Measurements from ENCODE around the gene CHST11.

The CHST11 gene

DNA sequence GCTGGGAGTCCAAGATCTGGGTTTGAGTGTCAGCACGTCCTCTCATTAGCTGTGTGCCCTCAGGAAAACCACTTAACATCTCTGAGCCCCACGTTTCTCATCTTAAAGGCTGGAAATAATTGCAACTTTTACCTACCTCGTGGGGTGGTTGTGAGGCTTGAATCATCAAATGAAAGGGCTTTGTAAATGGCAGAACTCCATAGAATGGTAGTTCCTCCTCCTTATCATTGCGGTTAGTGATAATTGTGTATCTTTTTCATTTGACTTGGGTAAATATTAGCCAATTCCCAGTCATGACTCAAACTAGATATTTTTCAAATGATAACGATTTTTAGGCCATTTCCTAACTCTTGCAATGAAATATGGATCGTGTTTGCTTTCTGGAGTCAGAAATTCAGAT lies 205.5 kb downstream of the CHST11 start:
- DNase-seq: no peak

DNA sequence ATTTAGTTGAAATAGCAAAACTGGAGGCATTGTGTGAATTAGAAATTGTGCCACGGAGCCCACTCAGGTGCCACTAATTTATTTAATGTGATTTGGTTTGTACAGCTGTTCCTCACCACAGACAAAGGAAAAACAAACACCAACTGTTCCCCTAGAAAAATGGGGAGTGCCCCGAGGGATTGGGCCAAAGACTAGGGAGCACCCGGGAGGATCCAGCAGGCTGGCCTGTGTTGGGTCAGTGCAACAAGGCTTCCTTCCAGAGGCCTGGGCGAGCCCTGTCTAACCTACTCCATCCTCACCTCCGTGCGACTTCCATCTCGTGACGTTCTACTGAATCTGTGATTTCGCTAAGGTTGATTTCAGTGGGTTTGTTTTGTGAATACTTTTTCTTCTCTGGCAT lies 206.2 kb downstream of the CHST11 start:
- no peak for DNase-seq

DNA sequence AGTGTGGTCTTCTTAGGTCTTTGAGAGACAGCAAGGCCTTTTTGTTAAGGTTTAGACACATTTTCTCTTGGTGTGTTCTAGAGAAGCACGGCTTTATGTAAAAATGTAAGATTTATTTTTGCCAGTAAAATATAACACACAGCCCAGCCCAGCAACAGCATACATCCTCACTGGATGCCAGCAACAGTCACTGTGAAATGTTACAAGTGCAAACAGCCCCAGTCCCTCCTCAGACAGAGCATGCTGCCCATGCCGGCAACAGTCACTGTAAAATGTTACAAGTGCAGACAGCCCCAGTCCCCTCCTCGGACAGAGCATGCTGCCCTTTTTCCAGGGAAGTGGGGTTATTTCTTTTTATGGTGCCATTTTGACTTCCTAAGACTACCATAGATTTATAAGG lies 207.6 kb downstream of the CHST11 start:
- DNase-seq: no peak

DNA sequence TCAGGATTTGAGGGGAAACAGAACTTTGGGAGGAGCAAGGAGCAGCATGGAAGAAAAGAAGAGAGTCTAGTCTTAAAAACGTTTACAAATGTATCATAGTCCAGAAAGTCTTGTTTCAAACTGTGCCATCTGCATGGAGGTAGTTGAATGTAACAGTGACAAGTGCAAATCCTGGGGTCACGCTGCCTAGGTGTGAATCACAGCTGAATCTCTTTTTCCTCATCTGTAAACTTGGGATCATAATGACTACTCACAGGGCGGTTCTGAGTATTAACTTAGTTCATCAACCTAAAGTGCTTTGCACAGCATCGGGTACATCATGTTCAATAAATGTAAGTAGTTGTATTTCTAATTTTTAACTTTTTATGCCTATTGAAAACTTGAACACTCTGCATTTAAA lies 208.5 kb downstream of the CHST11 start:
- no peak for DNase-seq

DNA sequence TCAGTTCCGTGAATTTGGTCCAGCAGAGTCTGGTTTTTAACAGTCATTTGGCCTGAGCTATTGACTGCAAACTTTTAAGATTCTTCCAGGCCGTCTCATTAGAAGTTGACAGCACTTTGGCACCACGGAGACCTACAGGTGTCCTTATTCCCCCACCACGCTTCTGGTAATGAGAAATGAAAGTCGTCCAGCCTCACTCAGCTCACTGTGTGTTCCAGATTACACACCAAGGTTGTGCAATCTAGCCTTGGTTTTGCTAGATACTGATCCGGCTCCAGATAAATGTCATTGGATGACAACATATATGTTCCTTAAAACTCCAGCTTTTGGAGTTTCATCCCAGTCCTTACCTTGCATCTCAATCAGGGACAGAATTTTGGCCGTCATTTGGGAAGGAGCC lies 210.4 kb downstream of the CHST11 start:
- peak; percentile 41 for DNase-seq

DNA sequence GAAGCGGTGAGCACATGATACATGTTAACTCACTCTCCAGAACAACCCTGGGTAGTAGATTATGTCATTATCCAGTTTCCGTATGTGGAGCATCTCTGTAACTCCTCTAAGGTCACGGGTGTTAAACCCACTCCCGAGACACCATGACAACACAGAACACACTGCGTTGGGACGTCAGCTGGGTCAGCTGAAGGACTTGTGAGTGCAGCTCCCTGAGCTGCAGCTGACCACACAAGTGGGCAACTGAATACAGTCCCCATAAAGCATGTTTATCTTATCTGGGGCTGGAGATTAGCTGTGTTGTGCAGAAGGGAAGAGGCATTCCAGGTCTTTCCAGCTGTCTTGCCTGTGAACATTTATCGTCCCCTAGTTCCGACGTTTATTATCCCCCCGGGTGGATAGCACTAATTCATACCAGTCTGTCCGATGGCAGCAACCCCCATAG lies 211.5 kb downstream of the CHST11 start:
- DNase-seq: peak; percentile 20

DNA sequence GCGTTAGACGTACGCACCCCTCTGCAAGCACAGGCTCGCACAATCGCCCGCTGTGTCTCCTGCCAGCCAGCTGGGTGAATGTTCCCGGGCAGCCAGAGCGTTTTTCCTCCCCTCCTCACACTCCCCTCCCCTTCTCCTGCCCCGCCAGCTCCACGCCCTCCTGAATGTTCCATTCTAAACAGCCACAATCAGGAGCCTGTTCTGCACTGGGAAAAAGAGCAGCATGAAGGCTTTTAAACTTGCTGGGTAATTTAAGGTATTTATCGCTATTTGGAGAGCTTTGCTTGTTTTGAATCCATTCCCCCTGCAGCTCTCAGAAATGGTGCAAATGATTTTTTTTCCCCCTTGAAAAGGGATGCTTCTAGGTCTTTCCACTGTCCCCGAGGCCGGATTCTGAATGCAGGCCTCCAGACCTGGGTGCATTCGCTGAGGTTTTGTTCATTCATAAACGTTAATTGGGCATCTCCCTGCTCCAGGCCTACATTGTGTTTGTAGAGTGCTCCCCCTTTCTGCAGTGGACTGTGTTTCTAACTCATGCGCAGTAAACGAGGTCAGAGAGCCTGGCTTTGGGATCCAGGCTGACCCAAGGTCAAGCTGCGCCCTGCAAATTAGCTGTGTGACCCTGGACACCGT lies 212.5 kb downstream of the CHST11 start:
- DNase-seq: no peak

DNA sequence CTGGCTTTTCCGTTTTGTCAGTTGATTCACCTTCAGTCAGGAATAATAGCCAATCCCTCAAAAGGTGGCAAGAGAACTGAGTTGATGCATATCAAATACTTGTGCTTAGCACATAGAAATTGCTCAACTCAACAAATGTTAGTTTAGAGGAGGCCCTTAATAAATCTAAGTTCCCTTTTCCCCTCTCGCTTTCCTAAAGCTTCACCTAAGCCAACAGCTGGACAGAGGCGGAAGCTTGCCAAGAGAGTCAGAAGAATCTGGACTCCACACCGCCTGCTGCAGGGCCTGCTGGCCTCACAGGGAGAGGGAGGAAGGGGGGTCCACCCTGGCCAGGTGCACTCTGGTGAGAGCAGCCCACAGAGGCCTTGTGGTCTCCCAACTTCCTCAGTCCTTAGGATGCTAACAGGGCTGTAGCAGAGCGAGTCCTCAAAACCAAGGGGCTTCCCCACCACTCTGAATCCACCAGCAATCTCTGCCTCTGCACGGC lies 213.1 kb downstream of the CHST11 start:
- peak; percentile 68 for DNase-seq

DNA sequence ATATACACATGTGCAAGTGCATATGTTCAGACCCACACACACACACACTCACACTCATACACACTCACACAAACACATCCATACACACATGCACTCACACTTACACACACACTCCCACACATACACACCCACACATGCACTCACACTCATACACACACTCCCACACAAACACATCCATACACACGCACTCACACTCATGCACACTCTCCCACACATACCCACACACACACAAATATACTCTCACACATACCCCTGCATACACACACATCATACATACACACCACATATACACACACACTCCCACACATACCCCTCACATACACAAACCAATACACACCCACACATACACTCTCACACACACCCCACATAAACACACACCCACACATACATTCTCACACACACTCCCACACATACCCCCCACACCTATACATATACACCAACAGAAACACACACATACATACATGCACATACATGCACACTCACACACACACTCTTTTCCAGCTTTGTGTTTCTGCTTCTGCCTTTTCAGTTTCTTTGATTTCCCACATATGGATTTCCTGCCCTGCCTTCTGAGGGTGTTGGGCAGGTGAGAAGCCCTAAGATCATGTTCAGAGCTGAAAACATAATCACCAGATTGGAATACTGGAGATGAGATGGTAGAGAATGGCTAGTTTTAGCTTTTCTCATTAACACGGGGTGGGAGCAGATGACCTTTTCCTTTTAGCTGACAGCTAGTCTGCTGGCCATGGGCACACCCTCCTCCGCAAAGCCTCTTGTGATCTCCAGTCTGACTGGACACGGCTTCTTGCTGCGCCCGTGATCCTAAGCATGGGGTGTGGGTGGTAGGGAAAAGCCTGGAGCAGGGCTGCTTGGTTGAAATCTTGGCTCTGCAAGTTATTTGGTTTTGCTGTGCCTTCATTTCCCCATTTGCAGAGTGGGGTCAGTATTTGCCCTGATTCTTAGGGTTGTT lies 214.0 kb downstream of the CHST11 start:
- DNase-seq: no peak

DNA sequence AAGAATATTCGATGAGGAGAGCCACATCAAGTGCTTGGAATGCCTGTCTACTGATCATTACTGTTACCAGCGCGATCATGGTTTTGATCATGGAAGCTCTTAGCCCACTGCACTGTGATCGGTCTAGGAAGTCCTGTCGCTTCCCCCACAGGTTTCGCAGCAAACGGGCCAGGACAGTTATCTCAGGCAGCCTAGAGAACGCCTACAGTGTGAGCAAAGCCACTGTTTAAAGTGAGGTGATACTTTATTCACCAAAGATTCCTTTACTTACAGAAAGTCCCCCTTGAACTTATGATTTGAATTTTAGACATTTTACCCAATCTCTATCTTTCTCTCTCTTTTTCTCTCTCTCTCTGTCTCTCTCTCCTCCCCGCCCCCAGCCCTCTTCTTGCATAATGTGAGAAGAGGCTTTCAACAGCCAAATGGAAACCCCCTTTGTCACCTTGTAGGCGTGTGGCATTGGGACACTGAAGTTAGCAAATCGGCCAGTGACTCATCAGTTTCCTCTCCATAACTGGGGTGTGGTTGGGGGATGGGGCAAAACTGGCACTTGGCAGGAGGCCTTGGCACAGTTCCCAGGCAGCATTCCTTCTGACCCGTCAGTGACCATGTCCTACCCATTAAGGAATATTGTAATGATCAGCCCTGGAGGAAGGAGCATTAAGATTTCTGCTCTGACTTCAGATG lies 214.8 kb downstream of the CHST11 start:
- peak; percentile 85 for DNase-seq

DNA sequence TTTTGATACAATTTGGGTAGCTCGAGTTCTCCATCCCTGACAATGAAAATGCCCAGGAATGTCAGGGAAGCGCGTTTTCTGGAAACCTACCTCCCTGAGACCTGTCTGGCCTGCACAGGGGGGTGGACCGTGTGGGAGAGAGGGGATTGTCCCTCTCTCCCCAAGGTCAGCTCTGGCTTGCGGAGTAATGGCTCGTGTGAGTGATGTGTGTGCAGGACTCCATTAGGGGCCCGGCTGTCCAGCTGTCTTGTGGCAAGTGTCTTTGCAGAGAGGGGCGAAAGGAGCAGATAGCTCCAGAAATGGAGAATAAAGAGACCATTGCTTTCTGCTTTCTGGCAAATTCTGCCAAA lies 215.3 kb downstream of the CHST11 start:
- no peak for DNase-seq

DNA sequence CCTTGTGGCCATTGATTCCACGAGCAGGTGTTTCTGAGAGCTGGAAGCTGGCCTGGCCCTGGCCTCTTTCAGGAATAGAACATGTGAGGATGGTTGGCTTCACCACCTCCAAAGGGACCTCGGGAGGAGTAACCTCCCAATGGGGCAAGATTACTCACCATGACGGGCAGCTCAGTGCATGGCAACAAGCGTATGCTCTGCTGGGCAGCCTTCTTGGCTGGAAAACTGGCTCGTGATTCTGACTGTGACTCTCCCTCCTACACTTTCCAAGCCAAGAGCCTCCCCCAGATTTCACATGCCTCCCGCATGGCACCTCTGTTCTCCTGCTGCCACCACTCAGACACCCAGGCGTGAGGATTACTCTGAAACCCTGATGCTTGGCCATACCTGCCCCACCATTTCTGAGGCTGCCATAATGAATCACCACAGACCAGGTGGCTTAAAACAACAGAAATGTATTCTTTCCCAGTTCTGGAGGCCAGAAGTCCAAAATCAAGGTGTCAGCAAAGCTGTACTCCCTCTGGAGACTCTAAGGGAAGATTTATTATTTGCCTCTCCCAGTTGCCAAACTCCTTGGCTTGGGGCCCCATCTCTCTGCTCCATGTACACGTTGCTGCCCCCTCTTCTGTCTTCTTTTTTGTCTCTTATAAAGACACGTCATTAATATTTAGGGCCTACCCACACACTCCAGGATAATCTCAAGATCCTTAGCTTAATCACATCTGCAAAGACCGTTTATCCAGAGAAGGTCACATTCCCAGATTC lies 215.9 kb downstream of the CHST11 start:
- DNase-seq: no peak

DNA sequence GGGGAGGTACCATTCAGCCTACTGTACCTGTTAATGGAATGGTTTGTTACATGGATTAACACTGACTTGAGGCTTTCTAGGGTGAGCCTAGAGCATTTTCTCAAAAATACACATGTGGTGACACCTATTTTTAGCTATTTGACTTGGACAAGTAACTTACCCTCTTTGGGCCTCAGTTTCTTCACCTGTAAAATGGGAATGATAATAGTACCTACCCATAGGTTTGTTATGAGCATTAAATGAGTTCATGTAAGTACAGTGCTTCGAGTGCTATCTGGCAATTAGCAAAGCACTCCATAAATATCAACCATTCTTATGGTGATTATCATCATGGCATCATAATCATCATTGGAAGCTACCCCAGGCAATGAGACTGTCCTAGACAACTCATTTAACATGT lies 216.5 kb downstream of the CHST11 start:
- no peak for DNase-seq

DNA sequence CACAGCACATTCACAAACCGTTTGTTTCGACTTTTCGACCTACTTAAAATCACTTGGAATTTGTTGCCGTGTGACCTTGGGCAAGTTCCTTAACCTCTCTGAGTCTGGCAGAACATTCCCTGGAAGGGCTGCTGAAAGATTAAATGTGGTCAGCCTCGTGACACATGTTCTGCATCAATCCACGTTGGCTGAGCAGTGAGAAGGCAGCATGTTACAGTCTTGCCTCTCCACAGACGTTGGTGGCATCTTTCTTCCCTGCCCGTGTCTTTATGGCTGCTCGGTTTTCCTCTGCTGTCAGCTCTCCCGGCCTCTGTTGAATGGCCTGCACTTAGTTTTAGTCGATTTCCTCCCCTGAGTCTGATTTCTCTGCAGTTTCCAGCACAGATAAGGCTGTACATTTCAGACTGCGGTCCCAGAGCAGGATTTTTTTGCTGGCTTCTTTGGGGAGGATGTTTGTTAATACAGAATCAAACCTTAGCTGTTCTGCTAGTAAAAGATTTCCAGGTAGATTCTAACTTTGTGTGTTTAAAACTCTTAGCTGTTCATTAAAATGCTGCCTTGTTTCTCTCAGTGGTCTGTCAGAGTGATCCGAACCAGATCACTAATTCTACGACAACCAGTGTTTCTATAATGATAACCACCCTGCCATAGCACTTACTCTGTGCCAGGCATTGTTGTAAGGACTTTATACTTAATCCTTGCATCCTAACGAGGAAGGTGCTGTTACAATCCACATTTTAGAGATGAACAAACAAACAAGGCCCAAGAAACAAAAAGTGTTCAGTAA lies 217.1 kb downstream of the CHST11 start:
- peak; percentile 31 for DNase-seq

DNA sequence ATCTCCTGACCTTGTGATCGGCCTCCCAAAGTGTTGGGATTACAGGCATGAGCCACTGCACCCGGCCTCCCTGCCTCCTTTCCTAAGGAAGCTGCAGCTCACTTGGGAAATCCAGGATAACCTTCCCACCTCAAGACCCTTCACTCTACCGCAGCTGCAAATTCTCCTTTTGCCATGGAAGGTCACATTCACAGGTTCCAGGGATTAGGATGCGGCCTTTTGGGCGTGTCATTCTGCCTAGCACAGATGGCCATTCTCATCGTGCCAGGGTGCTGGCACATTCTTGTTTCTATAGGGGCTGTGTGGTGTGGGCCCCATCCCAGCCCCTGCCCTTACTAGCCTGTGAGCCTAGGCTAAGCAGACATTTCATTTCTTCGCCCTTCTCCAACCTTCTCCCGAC lies 219.9 kb downstream of the CHST11 start:
- no peak for DNase-seq

DNA sequence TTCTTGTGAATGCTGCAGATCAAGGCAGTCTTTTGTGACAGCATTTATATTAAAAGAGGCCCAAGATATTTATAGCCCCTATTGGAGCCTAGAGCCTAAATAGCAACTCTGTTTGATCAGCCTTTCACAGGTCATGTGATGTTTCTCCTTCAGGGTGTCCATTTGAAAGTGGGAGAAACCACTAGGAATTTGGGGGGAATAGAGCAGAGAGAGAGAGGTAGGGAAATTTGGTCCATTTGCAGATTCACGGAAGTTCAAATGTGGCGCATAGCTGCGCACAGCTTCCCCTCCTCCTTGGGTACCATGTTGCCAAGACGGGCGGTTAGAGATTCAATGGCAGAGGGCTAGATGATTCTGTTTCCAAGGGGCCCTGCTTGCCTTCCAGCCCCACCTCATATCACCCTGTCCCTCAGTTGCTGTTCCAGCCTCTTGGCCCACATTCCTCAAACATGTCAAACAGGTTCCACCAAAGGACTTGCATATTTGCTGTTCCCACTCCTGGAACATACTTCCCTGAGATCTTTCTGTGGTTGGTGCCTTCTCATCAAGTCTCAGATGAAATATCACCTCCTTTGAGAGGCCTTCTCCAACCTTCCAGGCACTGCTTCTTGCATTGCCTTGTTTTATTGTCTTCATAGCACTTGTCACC lies 220.8 kb downstream of the CHST11 start:
- no peak for DNase-seq

DNA sequence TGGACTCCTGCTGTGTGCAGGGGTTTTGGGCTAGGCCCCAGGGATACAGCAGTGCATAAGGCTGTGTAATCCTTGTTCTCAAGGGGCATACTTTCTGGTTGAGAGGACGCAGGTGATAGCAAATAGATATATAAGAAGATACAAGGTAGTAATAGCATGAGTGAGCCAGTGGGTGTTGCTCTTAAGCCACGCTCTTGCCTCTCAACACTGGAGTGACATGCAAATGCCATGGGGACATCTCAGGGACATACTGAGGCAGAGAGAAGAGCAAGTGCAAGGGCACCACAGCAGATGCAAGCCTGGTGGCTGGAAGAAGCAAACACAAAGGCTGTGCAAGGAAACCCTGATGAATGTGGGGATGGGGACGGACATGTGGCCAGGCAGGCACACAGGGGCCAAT lies 223.3 kb downstream of the CHST11 start:
- no peak for DNase-seq

DNA sequence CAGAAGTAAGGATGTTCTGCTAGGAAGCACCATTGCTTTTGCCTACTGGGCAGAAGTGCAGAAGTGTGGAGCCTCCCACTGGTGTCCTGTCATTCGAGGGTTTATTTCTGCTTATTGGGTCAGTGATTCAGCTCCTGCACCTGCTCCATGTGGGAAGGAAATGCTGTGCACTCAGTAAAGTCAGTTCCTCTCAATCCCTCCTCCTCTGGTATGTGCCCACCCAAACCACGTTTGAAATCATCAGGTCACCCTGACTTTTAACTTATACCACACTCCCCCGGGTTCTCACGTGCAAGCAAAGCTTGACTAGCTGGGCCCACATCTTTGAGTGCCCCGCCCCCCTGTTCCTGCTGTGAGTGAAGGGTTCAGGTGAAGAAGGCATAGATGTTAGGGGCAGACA lies 223.7 kb downstream of the CHST11 start:
- DNase-seq: no peak

DNA sequence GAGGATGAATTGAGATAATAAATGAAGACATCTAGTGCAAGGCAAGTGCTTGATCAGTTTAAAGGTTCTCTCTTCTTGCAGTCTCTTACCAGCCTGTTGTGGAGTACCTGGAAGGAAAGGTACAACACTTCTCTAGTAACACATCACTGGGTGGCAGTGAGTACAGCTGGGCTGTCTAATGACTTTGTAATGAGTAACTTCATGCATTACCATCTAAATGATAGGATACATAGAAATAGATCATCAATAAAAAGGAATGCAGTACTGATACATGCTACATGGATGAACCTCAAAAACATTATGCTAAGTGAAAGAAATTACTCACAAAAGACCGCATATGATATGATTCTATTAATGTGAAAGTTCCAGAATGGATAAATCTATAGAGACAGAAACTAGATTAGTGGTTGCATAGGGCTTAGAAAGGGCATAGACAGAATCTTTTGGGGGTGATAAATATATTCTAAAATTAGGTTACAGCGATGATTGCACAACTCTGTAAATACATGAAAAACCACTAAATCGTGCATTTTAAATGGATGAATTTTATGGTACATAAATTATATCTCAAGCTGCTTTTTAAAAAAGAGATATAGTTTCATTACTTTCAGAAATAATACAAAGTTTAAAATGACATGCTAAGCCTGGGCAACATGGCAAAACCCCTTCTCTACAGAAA lies 224.4 kb downstream of the CHST11 start:
- DNase-seq: no peak

DNA sequence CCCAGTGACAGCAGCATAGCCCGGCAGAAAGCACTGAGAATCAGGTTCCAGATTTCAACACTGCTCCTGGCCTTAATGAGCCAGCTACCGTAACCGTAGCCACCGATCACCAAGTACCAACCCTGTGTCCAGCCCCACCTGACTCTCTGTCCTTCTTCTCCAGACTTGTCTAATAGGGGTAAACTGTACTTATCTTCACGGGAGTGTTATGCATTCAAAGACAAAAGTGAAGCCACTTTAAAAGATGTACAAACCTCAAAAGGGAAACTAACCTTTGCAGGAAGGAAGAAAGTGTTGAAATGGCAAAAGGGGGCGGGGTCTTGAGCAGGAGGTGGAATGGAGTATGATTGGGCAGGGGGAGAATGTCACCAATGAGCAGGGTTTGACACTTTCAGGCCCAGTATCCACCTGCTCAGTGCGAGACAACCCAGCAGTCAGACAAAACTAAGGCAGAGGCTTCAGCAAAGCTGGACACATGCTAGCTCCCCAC lies 226.1 kb downstream of the CHST11 start:
- DNase-seq: no peak
